HepG2 (cell line): Measurements from ENCODE around the gene AMOTL1. TPM values are rescaled to one million over a fixed set of nuclear protein-coding genes. Genes with fewer than 3 reads are reported as not detected.

Experiments used
- ATAC-seq: fragments of 200-7000 bp; cut with Tn5 transposase; 3 replicates; pipeline ENCODE4 v1.9.1; 2020; ENCODE audit warnings: mild to moderate bottlenecking, moderate library complexity
- BruUV-seq: library from RNA; stranded (reverse); fragments of 400-500 nt; replicated peaks from 2 replicates; lab custom pipeline; 2021; lab: Mats Ljungman, UMichigan
- CTCF ChIA-PET: fragments of 300-600 bp; formaldehyde crosslinking; extraction: SDS; loops from one replicate; lab custom pipeline; 2021; ENCODE audit warnings: low total read pairs, inconsistent platforms, low intra/inter-chr PET ratio; lab: Yijun Ruan, JAX
- POLR2A ChIA-PET: fragments of 350-600 bp; sonication (Branson Sonifier 250); formaldehyde crosslinking; loops from one replicate; lab custom pipeline; 2020; ENCODE audit warnings: antibody characterized with exemption, inconsistent platforms; lab: Yijun Ruan, JAX
- DNase-seq: peaks from one replicate; pipeline ENCODE4 v3.0.0-alpha.2; 2015; ENCODE audit warnings: low spot score
- FAIRE-seq: peaks from 3 replicates; lab custom pipeline; 2011; peaks lifted over from hg19 to GRCh38; lab: Jason Lieb, UNC
- H2AFZ ChIP-seq: one replicate; pipeline ENCODE4 v1.6.1; 2011; ENCODE audit warnings: low read length, inconsistent platforms
- H3K27ac ChIP-seq: fragments of 300-600 bp; 3 replicates; pipeline ENCODE4 v1.8.0; 2011; ENCODE audit warnings: mixed run types, mild to moderate bottlenecking, mixed read lengths, low read length, inconsistent platforms; ENCODE audit not compliant: insufficient read depth; ENCODE audit errors: extremely low read length
- H3K27me3 ChIP-seq, 2 experiments: fragments of 200-600 bp in 1 of 2; 2 replicates in 1 of 2; 3 replicates in 1 of 2; pipeline versions ENCODE4 v1.6.0 to v1.8.0; 2011; ENCODE audit warnings: low read length in 2 of 2, mild to moderate bottlenecking in 2 of 2, moderate library complexity in 2 of 2, inconsistent platforms in 1 of 2; ENCODE audit not compliant: insufficient read depth in 2 of 2, control insufficient read depth in 1 of 2
- H3K36me3 ChIP-seq, 2 experiments: fragments of 200-600 bp in 1 of 2; replicated peaks in 1 of 2; 2 replicates in 1 of 2; 3 replicates in 1 of 2; pipeline versions ENCODE4 v1.5.1 to v1.8.0; 2011; ENCODE audit warnings: low read length in 2 of 2, inconsistent platforms in 1 of 2; ENCODE audit not compliant: insufficient read depth in 2 of 2, control insufficient read depth in 1 of 2
- H3K4me1 ChIP-seq: 2 replicates; pipeline ENCODE4 v1.5.1; 2012; ENCODE audit warnings: low read length, inconsistent platforms; ENCODE audit not compliant: insufficient read depth
- H3K4me2 ChIP-seq: 2 replicates; pipeline ENCODE4 v1.6.0; 2011; ENCODE audit warnings: low read depth, low read length, inconsistent platforms
- H3K4me3 ChIP-seq, 3 experiments: fragments of 200-600 bp in 1 of 3; sonication (generic), shearing (Covaris generic) in 1 of 3; replicated peaks in 1 of 3; 2 replicates each; pipeline ENCODE4 v1.5.1; 2011 to 2016; ENCODE audit warnings: low read length in 3 of 3, inconsistent platforms in 2 of 3, low read depth in 2 of 3, mild to moderate bottlenecking in 2 of 3, control low read depth in 1 of 3, mixed read lengths in 1 of 3; ENCODE audit not compliant: insufficient read depth in 1 of 3
- H3K79me2 ChIP-seq: one replicate; pipeline ENCODE4 v1.6.1; 2011; ENCODE audit warnings: low read length, inconsistent platforms; ENCODE audit not compliant: insufficient read depth
- H3K9ac ChIP-seq: 2 replicates; pipeline ENCODE4 v1.6.0; 2011; ENCODE audit warnings: mild to moderate bottlenecking, low read depth, low read length, inconsistent platforms; ENCODE audit not compliant: insufficient read depth
- H3K9me3 ChIP-seq: 2 replicates; pipeline ENCODE4 v1.5.1; 2012; ENCODE audit warnings: mild to moderate bottlenecking, low read length
- H4K20me1 ChIP-seq: 2 replicates; pipeline ENCODE4 v1.6.0; 2011; ENCODE audit warnings: inconsistent platforms, mild to moderate bottlenecking, low read length, moderate library complexity; ENCODE audit not compliant: insufficient read depth
- HNF4A ChIP-seq: sonication (generic); formaldehyde crosslinking; IDR thresholded peaks from 2 replicates; pipeline ENCODE4 v1.4.0; 2020; ENCODE audit warnings: missing genetic modification reagents
- PTBP1 ChIP-seq: fragments of 200-400 bp; formaldehyde crosslinking; IDR thresholded peaks from 2 replicates; pipeline ENCODE4 v1.6.1; 2018; ENCODE audit warnings: low read length, low read depth; ENCODE audit not compliant: poor library complexity, severe bottlenecking
- RFXANK ChIP-seq: IDR thresholded peaks from 2 replicates; pipeline ENCODE4 v1.6.1; 2016
- SIX1 ChIP-seq: sonication (generic); formaldehyde crosslinking; IDR thresholded peaks from 2 replicates; pipeline ENCODE4 v1.4.0; 2020; ENCODE audit warnings: missing genetic modification reagents, borderline replicate concordance
- ZNF30 ChIP-seq: sonication (generic); formaldehyde crosslinking; IDR thresholded peaks from 2 replicates; pipeline ENCODE4 v1.5.0; 2020; ENCODE audit warnings: mild to moderate bottlenecking, missing genetic modification reagents
- WGBS: methylation state at CpG from one replicate; pipeline ENCODE4 v1.1.6; 2017; ENCODE audit warnings: low lambda C conversion rate; 5-methylcytosine and 5-hydroxymethylcytosine counted together
- in situ Hi-C: cut with HindIII; loops from 2 replicates; pipeline ENCODE4 v1.10.0; 2017; ENCODE audit warnings: low pct_unique_long_range_greater_than_20kb; ENCODE audit not compliant: extremely low pct_ligation_motif_present
- intact Hi-C: fragments of 100-400 bp; cut with micrococcal nuclease; formaldehyde crosslinking; loops from one replicate; pipeline ENCODE4 v1.10.0; 2022; ENCODE audit not compliant: unreplicated experiment
- polyA plus RNA-seq, 8 experiments: library from polyadenylated mRNA; depleted of rRNA in 3 of 8; stranded (reverse) in 7 of 8; unstranded in 1 of 8; fragments of >200 nt; fragmentation: Illumina TruSeq in 4 of 8; extraction: Trizol in 4 of 8; gene quantifications; 2 replicates each; pipeline versions ENCODE4 v1.2.1 to v1.2.3, GENCODE V29; 2011 to 2016; ENCODE audit warnings: low read depth in 4 of 8, missing spikeins in 1 of 8, mixed read lengths in 1 of 8; ENCODE audit not compliant: insufficient read depth in 1 of 8
- total RNA-seq, 5 experiments: library from RNA; depleted of rRNA; stranded (reverse); fragments of >200 nt; fragmentation: Illumina TruSeq; extraction: Trizol; gene quantifications; 2 replicates each; pipeline ENCODE4 v1.2.3, GENCODE V29; 2016; ENCODE audit warnings: low read depth in 1 of 5

The AMOTL1 gene
- total and polyA plus RNA-seq, 2 of the 13 experiments (the other 11 are each of a cell fraction or from before 2014, with no cell fraction given) = 0.01 to 0.20 TPM

DNA sequence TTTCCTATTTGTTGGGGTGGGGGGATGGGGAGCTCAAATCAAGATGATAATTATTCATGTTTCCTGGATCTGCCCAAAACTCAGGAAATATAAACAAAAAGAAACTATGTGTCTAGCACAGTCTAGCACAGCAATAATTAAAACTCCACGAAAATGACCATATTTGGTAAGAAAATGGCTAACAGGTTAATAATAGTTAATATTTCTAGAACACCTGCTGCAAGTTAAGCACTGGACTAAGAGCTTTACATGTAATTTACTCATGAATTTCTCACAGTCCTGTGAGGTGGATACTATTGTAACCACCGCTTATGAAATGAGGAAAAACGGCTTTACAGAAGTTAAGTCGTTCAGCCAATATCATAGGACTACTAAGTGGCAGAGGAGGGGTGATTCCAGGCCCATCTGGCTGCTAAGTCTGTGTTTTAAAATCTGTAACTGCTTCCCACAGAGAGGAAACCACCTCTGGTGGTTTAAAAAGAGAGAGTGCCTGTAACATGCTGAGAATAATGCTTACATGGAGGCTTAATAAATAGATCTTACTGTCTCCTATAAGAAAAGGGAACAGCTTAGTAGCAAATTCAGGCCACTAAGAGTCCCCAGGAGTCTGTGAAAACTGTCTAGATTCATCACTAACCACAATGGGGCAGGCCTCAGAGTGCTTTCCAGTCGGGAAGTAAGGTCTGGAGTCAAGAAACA is 11.0 kb upstream of the AMOTL1 start:
- 0% methylated on average over 5 of the region's 5 CpGs for WGBS
- no peaks in the 10 kb centered on the region for H3K9me3 ChIP-seq

DNA sequence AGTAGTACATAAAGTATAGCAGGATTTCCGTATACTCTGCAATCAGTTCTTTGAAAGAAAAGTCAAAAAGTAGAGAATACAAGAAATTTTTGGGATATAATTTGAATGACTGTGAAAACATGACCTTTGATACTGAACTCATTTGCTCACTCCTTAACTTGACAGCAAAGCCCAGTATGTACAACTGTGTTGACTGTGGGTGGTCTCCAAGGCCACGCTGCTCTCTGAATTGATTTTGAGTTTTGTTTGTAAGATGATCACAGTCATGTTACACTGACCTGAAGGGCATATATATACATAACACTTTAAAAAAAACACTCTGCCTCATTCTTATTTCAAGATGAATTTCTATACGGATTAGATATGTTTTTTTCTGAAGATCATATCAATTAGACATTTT is 9.5 kb upstream of the AMOTL1 start:
- no peaks in the 10 kb centered on the region for H4K20me1 ChIP-seq
- no peak overlapping the region for H2AFZ ChIP-seq
- no peaks in the 10 kb centered on the region for H3K9me3 ChIP-seq
- POLR2A ChIA-PET = no interaction called here
- no peak overlapping the region for H3K4me2 ChIP-seq
- TF ChIP-seq SIX1 (CRISPR knock-in tag) (0 out of 2 replicates have a peak, but pooled peaks have one; percentile 26), HNF4A (CRISPR knock-in tag) (peak; percentile 18; the same call in 1 of the 2 replicates), PTBP1 (no peak)
- H3K79me2 ChIP-seq = no peaks in the 10 kb centered on the region
- no TSS peak for BruUV-seq
- WGBS = 20% methylated on average over 3 of the region's 3 CpGs
- no peaks in the 10 kb centered on the region for H3K27me3 ChIP-seq
- CTCF ChIA-PET = no interaction called here
- H3K4me1 ChIP-seq = no peaks in the 10 kb centered on the region
- FAIRE-seq = no peak
- no peaks in the 10 kb centered on the region for H3K36me3 ChIP-seq
- intact Hi-C loops = no loop called here
- in situ Hi-C loops = no loop called here
- H3K4me3 ChIP-seq = no peak overlapping the region
- no peak for ATAC-seq
- H3K27ac ChIP-seq = no peak overlapping the region
- H3K9ac ChIP-seq = no peak overlapping the region
- DNase-seq = no peak

More for the DNA sequence above, 11.0 kb upstream of the AMOTL1 start:
- no peaks in the 10 kb centered on the region for H3K36me3 ChIP-seq
- BruUV-seq = no TSS peak
- TF ChIP-seq ZNF30 (no peak), RFXANK (CRISPR knock-in tag) (no peak)
- H3K4me3 ChIP-seq = no peak overlapping the region
- in situ Hi-C loops (no loop called here), intact Hi-C loops (no loop called here)
- ChIA-PET CTCF (no interaction called here), POLR2A (no interaction called here)
- no peak overlapping the region for H3K9ac ChIP-seq
- H3K4me1 ChIP-seq = no peaks in the 10 kb centered on the region
- no peak overlapping the region for H2AFZ ChIP-seq
- H3K27ac ChIP-seq = no peak overlapping the region
- DNase-seq (no peak), ATAC-seq (no peak), FAIRE-seq (no peak)
- H3K79me2 ChIP-seq = no peaks in the 10 kb centered on the region
- H3K4me2 ChIP-seq = no peak overlapping the region
- no peaks in the 10 kb centered on the region for H4K20me1 ChIP-seq
- H3K27me3 ChIP-seq = no peaks in the 10 kb centered on the region
